ENCODE measurements around the gene ITGAD. TPM values are rescaled to one million over a fixed set of nuclear protein-coding genes. Genes with fewer than 3 reads are reported as not detected.

ITGAD gene
- total RNA-seq, 1 donor from 2014 or later, result not detected

GRCh38 chr16:31365131-31365865 lies 27.8 kb upstream of the ITGAD start:
- Histone ChIP-seq H3K4me3 (no peak overlapping the region), H3K27me3 (no peaks in the 10 kb centered on the region), H3K4me1 (no peaks in the 10 kb centered on the region), H3K27ac (no peak overlapping the region), H3K9me3 (no peaks in the 10 kb centered on the region), H3K36me3 (no peaks in the 10 kb centered on the region)
- intact Hi-C loops (cut with DNase I), result no loop called here
- DNase-seq (ENCODE audit: extremely low spot score in 2 of 2), result no peak
- TF ChIP-seq POLR2A (IDR thresholded peaks at IDR 0.05) (no peak), CTCF (IDR thresholded peaks at IDR 0.05) (no peak), POLR2AphosphoS5 (IDR thresholded peaks at IDR 0.05; ENCODE audit: insufficient read depth in 1 of 2, low read depth in 1 of 2) (no peak)

DNA sequence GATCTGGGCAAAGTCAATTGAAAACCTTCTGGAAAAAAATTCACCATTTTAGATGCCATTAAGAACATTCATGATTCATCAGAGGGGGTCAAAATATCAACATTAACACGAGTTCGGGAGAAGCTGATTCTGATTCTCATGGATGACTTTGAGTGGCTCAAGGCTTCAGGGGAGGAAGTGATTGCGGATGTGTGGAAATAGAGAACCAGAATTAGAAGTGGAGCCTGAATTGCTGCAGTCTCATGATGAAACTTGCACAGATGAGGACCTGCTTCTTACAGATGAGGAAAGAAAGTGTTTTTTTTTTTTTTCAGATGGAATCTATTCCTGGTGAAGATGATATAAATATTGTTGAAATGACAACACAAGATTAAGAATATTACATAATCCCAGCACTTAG lies 25.3 kb upstream of the ITGAD start:
- no peak overlapping the region for H3K4me3 ChIP-seq
- intact Hi-C loops (cut with DNase I), result no loop called here
- no peaks in the 10 kb centered on the region for H3K36me3 ChIP-seq
- H3K27me3 ChIP-seq, result no peaks in the 10 kb centered on the region
- TF ChIP-seq CTCF (IDR thresholded peaks at IDR 0.05), result no peak
- TF ChIP-seq POLR2AphosphoS5 (IDR thresholded peaks at IDR 0.05; ENCODE audit: insufficient read depth in 1 of 2, low read depth in 1 of 2), result no peak
- no peak for TF ChIP-seq POLR2A (IDR thresholded peaks at IDR 0.05)
- H3K27ac ChIP-seq, result no peak overlapping the region
- no peaks in the 10 kb centered on the region for H3K4me1 ChIP-seq
- DNase-seq (ENCODE audit: extremely low spot score in 2 of 2), result no peak
- no peaks in the 10 kb centered on the region for H3K9me3 ChIP-seq

DNA sequence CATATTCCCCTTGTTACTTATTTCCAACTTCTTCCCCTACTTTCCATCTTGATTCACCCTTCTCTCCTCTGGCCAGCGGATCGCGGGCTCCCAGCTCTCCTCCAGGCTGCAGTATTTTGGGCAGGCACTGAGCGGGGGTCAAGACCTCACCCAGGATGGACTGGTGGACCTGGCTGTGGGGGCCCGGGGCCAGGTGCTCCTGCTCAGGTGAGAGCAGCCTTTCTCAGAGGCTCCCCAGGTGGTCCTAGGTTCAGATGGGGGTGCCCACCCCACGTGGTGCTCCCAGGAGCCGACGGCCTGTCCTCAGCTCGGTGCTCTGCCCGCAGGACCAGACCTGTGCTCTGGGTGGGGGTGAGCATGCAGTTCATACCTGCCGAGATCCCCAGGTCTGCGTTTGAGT lies 22.1 kb upstream of the ITGAD start:
- Histone ChIP-seq H3K36me3 (no peaks in the 10 kb centered on the region), H3K9me3 (no peaks in the 10 kb centered on the region), H3K4me1 (no peaks in the 10 kb centered on the region), H3K27me3 (no peaks in the 10 kb centered on the region), H3K4me3 (no peak overlapping the region), H3K27ac (no peak overlapping the region)
- TF ChIP-seq CTCF (IDR thresholded peaks at IDR 0.05) (no peak), POLR2AphosphoS5 (IDR thresholded peaks at IDR 0.05; ENCODE audit: insufficient read depth in 1 of 2, low read depth in 1 of 2) (no peak), POLR2A (IDR thresholded peaks at IDR 0.05) (no peak)
- intact Hi-C loops (cut with DNase I), result no loop called here
- no peak for DNase-seq (ENCODE audit: extremely low spot score in 2 of 2)

GRCh38 chr16:31371619-31372484 lies 21.3 kb upstream of the ITGAD start:
- H3K27me3 ChIP-seq, result no peaks in the 10 kb centered on the region
- intact Hi-C loops (cut with DNase I), result no loop called here
- no peaks in the 10 kb centered on the region for H3K4me1 ChIP-seq
- no peaks in the 10 kb centered on the region for H3K36me3 ChIP-seq
- H3K4me3 ChIP-seq, result no peak overlapping the region
- no peaks in the 10 kb centered on the region for H3K9me3 ChIP-seq
- TF ChIP-seq CTCF (IDR thresholded peaks at IDR 0.05), result no peak
- TF ChIP-seq POLR2A (IDR thresholded peaks at IDR 0.05), result no peak
- TF ChIP-seq POLR2AphosphoS5 (IDR thresholded peaks at IDR 0.05; ENCODE audit: insufficient read depth in 1 of 2, low read depth in 1 of 2), result no peak
- no peak overlapping the region for H3K27ac ChIP-seq
- DNase-seq (ENCODE audit: extremely low spot score in 2 of 2), result no peak

GRCh38 chr16:31373235-31373634 lies 19.9 kb upstream of the ITGAD start:
- Histone ChIP-seq H3K9me3 (no peaks in the 10 kb centered on the region), H3K27me3 (no peaks in the 10 kb centered on the region), H3K36me3 (no peaks in the 10 kb centered on the region), H3K27ac (no peak overlapping the region), H3K4me3 (no peak overlapping the region), H3K4me1 (no peaks in the 10 kb centered on the region)
- TF ChIP-seq POLR2A (IDR thresholded peaks at IDR 0.05) (no peak), POLR2AphosphoS5 (IDR thresholded peaks at IDR 0.05; ENCODE audit: insufficient read depth in 1 of 2, low read depth in 1 of 2) (no peak), CTCF (IDR thresholded peaks at IDR 0.05) (no peak)
- intact Hi-C loops (cut with DNase I), result no loop called here
- DNase-seq (ENCODE audit: extremely low spot score in 2 of 2), result no peak
